ENCODE data around the gene PRTN3.
"Not testable (repeated sequence)": the region's sequence is repeated elsewhere in the genome, so short reads cannot be mapped to it uniquely, and the experiment has no call there.

DNA sequence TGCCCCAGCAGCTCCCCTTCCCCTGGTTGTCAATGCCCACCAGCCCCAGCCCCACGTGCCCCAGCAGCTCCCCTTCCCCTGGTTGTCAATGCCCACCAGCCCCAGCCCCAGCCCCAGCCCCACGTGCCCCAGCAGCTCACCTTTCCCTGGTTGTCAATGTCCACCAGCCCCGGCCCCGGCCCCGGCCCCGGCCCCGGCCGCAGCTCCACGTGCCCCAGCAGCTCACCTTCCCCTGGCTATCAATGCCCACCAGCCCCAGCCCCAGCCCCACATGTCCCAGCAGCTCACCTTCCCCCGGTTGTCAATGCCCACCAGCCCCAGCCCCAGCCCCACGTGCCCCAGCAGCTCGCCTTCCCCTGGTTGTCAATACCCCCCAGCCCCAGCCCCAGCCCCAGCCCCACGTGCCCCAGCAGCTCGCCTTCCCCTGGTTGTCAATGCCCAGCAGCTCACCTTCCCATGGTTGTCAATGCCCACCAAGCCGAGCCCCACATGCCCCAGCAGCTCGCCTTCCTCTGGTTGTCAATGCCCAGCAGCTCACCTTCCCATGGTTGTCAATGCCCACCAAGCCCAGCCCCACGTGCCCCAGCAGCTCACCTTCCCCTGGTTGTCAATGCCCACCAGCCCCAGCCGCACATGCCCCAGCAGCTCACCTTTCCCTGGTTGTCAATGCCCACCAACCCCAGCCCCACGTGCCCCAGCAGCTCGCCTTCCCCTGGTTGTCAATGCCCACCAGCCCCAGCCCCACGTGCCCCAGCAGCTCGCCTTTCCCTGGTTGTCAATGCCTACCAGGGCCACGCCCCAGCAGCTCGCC lies 38.2 kb downstream of the PRTN3 start:
- TF ChIP-seq, protein P1, sequence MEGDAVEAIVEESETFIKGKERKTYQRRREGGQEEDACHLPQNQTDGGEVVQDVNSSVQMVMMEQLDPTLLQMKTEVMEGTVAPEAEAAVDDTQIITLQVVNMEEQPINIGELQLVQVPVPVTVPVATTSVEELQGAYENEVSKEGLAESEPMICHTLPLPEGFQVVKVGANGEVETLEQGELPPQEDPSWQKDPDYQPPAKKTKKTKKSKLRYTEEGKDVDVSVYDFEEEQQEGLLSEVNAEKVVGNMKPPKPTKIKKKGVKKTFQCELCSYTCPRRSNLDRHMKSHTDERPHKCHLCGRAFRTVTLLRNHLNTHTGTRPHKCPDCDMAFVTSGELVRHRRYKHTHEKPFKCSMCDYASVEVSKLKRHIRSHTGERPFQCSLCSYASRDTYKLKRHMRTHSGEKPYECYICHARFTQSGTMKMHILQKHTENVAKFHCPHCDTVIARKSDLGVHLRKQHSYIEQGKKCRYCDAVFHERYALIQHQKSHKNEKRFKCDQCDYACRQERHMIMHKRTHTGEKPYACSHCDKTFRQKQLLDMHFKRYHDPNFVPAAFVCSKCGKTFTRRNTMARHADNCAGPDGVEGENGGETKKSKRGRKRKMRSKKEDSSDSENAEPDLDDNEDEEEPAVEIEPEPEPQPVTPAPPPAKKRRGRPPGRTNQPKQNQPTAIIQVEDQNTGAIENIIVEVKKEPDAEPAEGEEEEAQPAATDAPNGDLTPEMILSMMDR (IDR thresholded peaks at IDR 0.05): not testable (repeated sequence)
- TF ChIP-seq POLR2AphosphoS5, POLR2A (IDR thresholded peaks at IDR 0.05): not testable (repeated sequence)

Measured in upper lobe of left lung (tissue), 4 donors.